ENCODE measurements around the gene COL23A1. TPM values are rescaled to one million over a fixed set of nuclear protein-coding genes. Genes with fewer than 3 reads are reported as not detected.

The COL23A1 gene
- total RNA-seq, 1 experiment from 2014 or later: 15.0 TPM

DNA sequence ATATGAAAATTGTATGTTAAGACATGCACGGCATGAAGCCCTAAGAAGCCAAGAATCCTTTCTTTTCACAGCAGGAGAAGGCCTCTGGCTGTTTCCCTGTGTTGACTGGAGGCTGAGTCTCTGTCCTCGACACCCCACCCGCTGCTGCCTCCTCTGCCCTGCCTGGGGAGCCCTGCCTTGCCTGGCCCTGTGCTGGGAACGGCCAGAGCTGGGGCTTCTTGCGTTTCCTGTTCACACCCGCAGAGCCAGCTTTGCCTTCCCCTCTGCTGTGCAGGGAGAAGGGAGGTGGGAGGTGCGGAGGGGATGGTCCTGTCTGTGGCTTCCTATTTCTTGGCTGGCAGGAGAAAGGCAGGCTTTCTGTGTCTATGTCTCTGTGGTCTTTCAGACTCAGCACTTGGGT lies 396.2 kb downstream of the COL23A1 start (continued):
- TF ChIP-seq, protein P1, sequence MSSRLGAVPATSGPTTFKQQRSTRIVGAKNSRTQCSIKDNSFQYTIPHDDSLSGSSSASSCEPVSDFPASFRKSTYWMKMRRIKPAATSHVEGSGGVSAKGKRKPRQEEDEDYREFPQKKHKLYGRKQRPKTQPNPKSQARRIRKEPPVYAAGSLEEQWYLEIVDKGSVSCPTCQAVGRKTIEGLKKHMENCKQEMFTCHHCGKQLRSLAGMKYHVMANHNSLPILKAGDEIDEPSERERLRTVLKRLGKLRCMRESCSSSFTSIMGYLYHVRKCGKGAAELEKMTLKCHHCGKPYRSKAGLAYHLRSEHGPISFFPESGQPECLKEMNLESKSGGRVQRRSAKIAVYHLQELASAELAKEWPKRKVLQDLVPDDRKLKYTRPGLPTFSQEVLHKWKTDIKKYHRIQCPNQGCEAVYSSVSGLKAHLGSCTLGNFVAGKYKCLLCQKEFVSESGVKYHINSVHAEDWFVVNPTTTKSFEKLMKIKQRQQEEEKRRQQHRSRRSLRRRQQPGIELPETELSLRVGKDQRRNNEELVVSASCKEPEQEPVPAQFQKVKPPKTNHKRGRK (CRISPR knock-in tag; IDR thresholded peaks at IDR 0.05; ENCODE audit: borderline replicate concordance): no peak
- TF ChIP-seq, protein P2, sequence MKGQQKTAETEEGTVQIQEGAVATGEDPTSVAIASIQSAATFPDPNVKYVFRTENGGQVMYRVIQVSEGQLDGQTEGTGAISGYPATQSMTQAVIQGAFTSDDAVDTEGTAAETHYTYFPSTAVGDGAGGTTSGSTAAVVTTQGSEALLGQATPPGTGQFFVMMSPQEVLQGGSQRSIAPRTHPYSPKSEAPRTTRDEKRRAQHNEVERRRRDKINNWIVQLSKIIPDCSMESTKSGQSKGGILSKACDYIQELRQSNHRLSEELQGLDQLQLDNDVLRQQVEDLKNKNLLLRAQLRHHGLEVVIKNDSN (CRISPR knock-in tag; IDR thresholded peaks at IDR 0.05): no peak
- TF ChIP-seq RORB (CRISPR knock-in tag; IDR thresholded peaks at IDR 0.05): no peak

DNA sequence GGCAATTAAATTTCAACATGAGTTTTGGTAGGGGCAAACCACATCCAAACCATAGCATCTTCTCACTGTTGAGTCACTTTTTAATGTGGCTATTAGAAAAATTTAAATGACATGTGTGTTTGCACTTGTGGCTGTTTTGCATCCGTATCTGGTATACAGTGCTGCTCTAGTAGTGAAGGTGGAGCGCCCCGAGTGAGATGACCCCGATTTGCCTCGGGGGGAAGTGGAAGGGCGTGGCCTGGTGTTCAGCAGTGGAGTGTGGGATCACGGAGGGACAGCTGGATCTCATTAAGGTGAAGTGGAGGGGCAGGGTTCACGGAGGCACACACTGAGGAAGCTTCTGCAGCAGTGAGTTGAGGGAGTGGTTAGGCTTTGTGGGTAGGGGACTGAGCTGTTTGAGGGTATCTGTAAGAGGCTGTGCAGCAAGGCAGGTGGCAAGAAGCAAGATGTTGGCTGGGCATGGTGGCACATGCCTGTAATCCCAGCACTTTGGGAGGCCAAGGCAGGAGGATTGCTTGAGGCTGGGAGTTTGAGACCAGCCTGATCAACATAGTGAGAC lies 396.9 kb downstream of the COL23A1 start:
- no peak for DNase-seq (ENCODE audit: low spot score)
- peaks cover 15% of the 10 kb centered on the region for H3K36me3 Mint-ChIP-seq
- H3K27me3 Mint-ChIP-seq (ENCODE audit: low read depth): peaks cover 5% of the 10 kb centered on the region
- H3K4me1 Mint-ChIP-seq: peaks cover 16% of the 10 kb centered on the region
- peaks cover 17% of the 10 kb centered on the region for H3K9me3 Mint-ChIP-seq
- no peak overlapping the region for H3K4me3 Mint-ChIP-seq
- no peak for ATAC-seq
- POLR2A ChIA-PET: interaction anchor here (0.9 kb wide), 1 partner anchor 16 kb away, joined by 3 read pairs; no protein-coding TSS in a partner anchor
- CTCF ChIA-PET: interaction anchor here (0.6 to 4.4 kb wide), 2 partner anchors 12 to 40 kb away, joined by 4 to 55 read pairs; partner anchors contain the start of gene NHP2
- H3K27ac Mint-ChIP-seq: no peak overlapping the region
- TF ChIP-seq CREB1 (CRISPR knock-in tag; IDR thresholded peaks at IDR 0.05): no peak
- no peak for TF ChIP-seq RELA (CRISPR knock-in tag; IDR thresholded peaks at IDR 0.05; ENCODE audit: borderline replicate concordance)
- TF ChIP-seq ZNF317 (CRISPR knock-in tag; IDR thresholded peaks at IDR 0.05; ENCODE audit: borderline replicate concordance, low read depth): no peak
- TF ChIP-seq, protein P3, sequence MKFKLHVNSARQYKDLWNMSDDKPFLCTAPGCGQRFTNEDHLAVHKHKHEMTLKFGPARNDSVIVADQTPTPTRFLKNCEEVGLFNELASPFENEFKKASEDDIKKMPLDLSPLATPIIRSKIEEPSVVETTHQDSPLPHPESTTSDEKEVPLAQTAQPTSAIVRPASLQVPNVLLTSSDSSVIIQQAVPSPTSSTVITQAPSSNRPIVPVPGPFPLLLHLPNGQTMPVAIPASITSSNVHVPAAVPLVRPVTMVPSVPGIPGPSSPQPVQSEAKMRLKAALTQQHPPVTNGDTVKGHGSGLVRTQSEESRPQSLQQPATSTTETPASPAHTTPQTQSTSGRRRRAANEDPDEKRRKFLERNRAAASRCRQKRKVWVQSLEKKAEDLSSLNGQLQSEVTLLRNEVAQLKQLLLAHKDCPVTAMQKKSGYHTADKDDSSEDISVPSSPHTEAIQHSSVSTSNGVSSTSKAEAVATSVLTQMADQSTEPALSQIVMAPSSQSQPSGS (CRISPR knock-in tag; IDR thresholded peaks at IDR 0.05; ENCODE audit: borderline replicate concordance, low read depth): no peak
- TF ChIP-seq NFATC4 (CRISPR knock-in tag; IDR thresholded peaks at IDR 0.05): no peak
- TF ChIP-seq ZBTB21 (CRISPR knock-in tag; IDR thresholded peaks at IDR 0.05; ENCODE audit: borderline replicate concordance): no peak
- TF ChIP-seq ESRRA (CRISPR knock-in tag; IDR thresholded peaks at IDR 0.05; ENCODE audit: borderline replicate concordance): no peak
- TF ChIP-seq, protein P4, sequence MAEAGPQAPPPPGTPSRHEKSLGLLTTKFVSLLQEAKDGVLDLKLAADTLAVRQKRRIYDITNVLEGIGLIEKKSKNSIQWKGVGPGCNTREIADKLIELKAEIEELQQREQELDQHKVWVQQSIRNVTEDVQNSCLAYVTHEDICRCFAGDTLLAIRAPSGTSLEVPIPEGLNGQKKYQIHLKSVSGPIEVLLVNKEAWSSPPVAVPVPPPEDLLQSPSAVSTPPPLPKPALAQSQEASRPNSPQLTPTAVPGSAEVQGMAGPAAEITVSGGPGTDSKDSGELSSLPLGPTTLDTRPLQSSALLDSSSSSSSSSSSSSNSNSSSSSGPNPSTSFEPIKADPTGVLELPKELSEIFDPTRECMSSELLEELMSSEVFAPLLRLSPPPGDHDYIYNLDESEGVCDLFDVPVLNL (CRISPR knock-in tag; IDR thresholded peaks at IDR 0.05; ENCODE audit: borderline replicate concordance, low read depth): no peak
- TF ChIP-seq, protein P5, sequence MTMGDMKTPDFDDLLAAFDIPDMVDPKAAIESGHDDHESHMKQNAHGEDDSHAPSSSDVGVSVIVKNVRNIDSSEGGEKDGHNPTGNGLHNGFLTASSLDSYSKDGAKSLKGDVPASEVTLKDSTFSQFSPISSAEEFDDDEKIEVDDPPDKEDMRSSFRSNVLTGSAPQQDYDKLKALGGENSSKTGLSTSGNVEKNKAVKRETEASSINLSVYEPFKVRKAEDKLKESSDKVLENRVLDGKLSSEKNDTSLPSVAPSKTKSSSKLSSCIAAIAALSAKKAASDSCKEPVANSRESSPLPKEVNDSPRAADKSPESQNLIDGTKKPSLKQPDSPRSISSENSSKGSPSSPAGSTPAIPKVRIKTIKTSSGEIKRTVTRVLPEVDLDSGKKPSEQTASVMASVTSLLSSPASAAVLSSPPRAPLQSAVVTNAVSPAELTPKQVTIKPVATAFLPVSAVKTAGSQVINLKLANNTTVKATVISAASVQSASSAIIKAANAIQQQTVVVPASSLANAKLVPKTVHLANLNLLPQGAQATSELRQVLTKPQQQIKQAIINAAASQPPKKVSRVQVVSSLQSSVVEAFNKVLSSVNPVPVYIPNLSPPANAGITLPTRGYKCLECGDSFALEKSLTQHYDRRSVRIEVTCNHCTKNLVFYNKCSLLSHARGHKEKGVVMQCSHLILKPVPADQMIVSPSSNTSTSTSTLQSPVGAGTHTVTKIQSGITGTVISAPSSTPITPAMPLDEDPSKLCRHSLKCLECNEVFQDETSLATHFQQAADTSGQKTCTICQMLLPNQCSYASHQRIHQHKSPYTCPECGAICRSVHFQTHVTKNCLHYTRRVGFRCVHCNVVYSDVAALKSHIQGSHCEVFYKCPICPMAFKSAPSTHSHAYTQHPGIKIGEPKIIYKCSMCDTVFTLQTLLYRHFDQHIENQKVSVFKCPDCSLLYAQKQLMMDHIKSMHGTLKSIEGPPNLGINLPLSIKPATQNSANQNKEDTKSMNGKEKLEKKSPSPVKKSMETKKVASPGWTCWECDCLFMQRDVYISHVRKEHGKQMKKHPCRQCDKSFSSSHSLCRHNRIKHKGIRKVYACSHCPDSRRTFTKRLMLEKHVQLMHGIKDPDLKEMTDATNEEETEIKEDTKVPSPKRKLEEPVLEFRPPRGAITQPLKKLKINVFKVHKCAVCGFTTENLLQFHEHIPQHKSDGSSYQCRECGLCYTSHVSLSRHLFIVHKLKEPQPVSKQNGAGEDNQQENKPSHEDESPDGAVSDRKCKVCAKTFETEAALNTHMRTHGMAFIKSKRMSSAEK (CRISPR knock-in tag; IDR thresholded peaks at IDR 0.05; ENCODE audit: borderline replicate concordance): no peak
- TF ChIP-seq TP53 (CRISPR knock-in tag; IDR thresholded peaks at IDR 0.05): no peak
- TF ChIP-seq NFE2L1 (CRISPR knock-in tag; IDR thresholded peaks at IDR 0.05): no peak
- no peak for TF ChIP-seq OVOL2 (CRISPR knock-in tag; IDR thresholded peaks at IDR 0.05; ENCODE audit: borderline replicate concordance)
- TF ChIP-seq, protein P6, sequence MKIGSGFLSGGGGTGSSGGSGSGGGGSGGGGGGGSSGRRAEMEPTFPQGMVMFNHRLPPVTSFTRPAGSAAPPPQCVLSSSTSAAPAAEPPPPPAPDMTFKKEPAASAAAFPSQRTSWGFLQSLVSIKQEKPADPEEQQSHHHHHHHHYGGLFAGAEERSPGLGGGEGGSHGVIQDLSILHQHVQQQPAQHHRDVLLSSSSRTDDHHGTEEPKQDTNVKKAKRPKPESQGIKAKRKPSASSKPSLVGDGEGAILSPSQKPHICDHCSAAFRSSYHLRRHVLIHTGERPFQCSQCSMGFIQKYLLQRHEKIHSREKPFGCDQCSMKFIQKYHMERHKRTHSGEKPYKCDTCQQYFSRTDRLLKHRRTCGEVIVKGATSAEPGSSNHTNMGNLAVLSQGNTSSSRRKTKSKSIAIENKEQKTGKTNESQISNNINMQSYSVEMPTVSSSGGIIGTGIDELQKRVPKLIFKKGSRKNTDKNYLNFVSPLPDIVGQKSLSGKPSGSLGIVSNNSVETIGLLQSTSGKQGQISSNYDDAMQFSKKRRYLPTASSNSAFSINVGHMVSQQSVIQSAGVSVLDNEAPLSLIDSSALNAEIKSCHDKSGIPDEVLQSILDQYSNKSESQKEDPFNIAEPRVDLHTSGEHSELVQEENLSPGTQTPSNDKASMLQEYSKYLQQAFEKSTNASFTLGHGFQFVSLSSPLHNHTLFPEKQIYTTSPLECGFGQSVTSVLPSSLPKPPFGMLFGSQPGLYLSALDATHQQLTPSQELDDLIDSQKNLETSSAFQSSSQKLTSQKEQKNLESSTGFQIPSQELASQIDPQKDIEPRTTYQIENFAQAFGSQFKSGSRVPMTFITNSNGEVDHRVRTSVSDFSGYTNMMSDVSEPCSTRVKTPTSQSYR (CRISPR knock-in tag; IDR thresholded peaks at IDR 0.05): no peak
- TF ChIP-seq, protein P7, sequence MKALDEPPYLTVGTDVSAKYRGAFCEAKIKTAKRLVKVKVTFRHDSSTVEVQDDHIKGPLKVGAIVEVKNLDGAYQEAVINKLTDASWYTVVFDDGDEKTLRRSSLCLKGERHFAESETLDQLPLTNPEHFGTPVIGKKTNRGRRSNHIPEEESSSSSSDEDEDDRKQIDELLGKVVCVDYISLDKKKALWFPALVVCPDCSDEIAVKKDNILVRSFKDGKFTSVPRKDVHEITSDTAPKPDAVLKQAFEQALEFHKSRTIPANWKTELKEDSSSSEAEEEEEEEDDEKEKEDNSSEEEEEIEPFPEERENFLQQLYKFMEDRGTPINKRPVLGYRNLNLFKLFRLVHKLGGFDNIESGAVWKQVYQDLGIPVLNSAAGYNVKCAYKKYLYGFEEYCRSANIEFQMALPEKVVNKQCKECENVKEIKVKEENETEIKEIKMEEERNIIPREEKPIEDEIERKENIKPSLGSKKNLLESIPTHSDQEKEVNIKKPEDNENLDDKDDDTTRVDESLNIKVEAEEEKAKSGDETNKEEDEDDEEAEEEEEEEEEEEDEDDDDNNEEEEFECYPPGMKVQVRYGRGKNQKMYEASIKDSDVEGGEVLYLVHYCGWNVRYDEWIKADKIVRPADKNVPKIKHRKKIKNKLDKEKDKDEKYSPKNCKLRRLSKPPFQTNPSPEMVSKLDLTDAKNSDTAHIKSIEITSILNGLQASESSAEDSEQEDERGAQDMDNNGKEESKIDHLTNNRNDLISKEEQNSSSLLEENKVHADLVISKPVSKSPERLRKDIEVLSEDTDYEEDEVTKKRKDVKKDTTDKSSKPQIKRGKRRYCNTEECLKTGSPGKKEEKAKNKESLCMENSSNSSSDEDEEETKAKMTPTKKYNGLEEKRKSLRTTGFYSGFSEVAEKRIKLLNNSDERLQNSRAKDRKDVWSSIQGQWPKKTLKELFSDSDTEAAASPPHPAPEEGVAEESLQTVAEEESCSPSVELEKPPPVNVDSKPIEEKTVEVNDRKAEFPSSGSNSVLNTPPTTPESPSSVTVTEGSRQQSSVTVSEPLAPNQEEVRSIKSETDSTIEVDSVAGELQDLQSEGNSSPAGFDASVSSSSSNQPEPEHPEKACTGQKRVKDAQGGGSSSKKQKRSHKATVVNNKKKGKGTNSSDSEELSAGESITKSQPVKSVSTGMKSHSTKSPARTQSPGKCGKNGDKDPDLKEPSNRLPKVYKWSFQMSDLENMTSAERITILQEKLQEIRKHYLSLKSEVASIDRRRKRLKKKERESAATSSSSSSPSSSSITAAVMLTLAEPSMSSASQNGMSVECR (CRISPR knock-in tag; IDR thresholded peaks at IDR 0.05; ENCODE audit: borderline replicate concordance): no peak
- no peak for TF ChIP-seq ZNF121 (CRISPR knock-in tag; IDR thresholded peaks at IDR 0.05)
